Measurements from ENCODE around the gene GNPTG.

The GNPTG gene

DNA sequence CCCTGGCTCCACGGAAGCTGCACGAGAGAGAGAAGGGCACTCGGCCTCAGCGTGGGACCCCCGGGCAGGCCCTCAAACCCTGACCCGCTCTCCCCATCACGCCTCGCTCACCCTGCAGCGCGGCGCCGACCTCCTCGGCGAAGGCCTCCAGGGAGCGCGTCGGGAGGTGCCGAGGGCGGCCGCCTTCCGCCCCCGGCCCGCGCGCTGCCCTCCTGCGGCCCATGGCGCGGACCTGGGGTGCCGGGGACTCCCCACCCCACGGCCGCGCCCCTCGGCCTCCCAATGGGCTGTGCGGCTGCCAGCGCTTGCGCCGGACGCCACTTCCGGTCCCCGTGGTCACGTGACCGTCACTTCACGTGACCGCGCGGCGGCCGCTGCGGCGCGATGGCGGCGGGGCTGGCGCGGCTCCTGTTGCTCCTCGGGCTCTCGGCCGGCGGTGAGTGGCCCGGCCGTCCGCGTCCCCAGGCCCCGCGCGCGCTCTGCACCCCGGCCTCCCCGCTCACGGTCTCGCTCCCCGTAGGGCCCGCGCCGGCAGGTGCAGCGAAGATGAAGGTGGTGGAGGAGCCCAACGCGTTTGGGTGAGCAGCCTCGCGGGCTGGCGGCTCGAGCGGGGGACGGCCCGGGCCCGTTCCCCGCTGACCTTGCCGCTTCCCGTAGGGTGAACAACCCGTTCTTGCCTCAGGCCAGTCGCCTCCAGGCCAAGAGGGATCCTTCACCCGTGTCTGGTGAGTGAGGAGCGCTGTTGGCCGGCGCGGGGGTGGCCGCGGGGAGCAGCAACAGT lies at the start of gene GNPTG, which contains the start of gene TSR3:
GNPTG (plus strand) TSS at position 350 of the 781 bp plus-strand sequence; CDS start at position 385, 35 bp downstream.
TSR3 (minus strand) TSS at position 297 of the 781 bp plus-strand sequence; CDS start at position 223, 74 bp downstream.
- Histone ChIP-seq H3K4me3 (ENCODE audit: low read depth in 1 of 2, low read length in 2 of 2) (peak within 1 kb of the TSS; percentile 92 to 97), H3K27me3 (ENCODE audit: control insufficient read depth in 1 of 2, insufficient read depth in 2 of 2, low read length in 2 of 2) (no peaks in the 10 kb centered on the region), H3K9me3 (ENCODE audit: low read length) (no peaks in the 10 kb centered on the region), H3K9ac (ENCODE audit: low read length) (peak within 1 kb of the TSS; percentile 41), H3K27ac (ENCODE audit: low read depth, low read length) (peak within 1 kb of the TSS; percentile 78), H3K4me1 (ENCODE audit: insufficient read depth, low read length) (peaks cover 27% of the 10 kb centered on the region), H3K36me3 (ENCODE audit: insufficient read depth, low read length) (peaks cover 21% of the 10 kb centered on the region)

DNA sequence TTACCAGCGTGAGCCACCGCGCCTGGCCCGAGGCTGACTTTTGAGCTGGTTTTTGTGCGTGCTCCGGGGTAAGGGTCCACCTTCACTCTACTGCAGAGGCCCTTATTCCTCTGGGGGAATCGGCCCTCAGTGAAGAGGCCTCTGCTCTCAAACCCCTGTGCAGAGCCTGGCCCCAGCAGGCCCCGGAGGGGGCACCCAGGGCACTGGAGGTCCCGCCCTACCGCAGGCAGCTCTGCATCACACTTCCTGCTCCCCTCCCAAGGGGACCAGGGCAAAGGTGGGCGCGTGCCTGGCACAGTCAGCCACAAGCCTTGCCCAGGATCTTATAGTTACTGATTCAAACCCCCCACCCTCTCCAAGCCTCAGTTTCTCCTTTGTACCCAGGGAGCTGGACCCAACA lies 45.9 kb upstream of the GNPTG start:
- peaks cover 8 to 11% of the 10 kb centered on the region in 2 donors for H3K27me3 ChIP-seq (ENCODE audit: control insufficient read depth in 1 of 2, insufficient read depth in 2 of 2, low read length in 2 of 2)
- H3K4me3 ChIP-seq (ENCODE audit: low read depth in 1 of 2, low read length in 2 of 2) = no peak overlapping the region
- no peak overlapping the region for H3K27ac ChIP-seq (ENCODE audit: low read depth, low read length)
- no peaks in the 10 kb centered on the region for H3K9me3 ChIP-seq (ENCODE audit: low read length)
- H3K4me1 ChIP-seq (ENCODE audit: insufficient read depth, low read length) = peaks cover 7% of the 10 kb centered on the region
- H3K36me3 ChIP-seq (ENCODE audit: insufficient read depth, low read length) = no peaks in the 10 kb centered on the region
- no peak overlapping the region for H3K9ac ChIP-seq (ENCODE audit: low read length)

DNA sequence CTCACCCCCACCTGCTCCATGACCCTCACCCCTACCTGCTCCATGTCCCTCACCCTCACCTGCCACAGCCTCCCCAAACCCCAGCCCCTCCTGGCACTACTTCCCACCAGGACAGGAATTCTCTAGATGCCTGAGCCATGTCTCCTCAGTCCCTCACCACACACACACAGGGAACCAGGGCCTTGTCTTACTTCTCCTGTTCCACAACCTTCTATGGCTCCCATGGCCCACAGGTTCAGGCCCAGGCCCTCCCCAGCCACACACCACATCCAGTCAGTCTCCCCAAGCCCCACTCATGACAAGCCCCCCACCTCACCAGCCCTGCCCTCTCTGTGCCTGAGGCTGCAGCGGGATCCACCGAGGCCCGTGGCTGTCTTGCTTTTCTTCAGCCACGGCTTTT lies 45.4 kb upstream of the GNPTG start:
- Histone ChIP-seq H3K36me3 (ENCODE audit: insufficient read depth, low read length) (no peaks in the 10 kb centered on the region), H3K27me3 (ENCODE audit: control insufficient read depth in 1 of 2, insufficient read depth in 2 of 2, low read length in 2 of 2) (peaks cover 5 to 6% of the 10 kb centered on the region in 2 donors), H3K9ac (ENCODE audit: low read length) (no peak overlapping the region), H3K4me1 (ENCODE audit: insufficient read depth, low read length) (peaks cover 12% of the 10 kb centered on the region), H3K4me3 (ENCODE audit: low read depth in 1 of 2, low read length in 2 of 2) (no peak overlapping the region), H3K27ac (ENCODE audit: low read depth, low read length) (no peak overlapping the region), H3K9me3 (ENCODE audit: low read length) (no peaks in the 10 kb centered on the region)

DNA sequence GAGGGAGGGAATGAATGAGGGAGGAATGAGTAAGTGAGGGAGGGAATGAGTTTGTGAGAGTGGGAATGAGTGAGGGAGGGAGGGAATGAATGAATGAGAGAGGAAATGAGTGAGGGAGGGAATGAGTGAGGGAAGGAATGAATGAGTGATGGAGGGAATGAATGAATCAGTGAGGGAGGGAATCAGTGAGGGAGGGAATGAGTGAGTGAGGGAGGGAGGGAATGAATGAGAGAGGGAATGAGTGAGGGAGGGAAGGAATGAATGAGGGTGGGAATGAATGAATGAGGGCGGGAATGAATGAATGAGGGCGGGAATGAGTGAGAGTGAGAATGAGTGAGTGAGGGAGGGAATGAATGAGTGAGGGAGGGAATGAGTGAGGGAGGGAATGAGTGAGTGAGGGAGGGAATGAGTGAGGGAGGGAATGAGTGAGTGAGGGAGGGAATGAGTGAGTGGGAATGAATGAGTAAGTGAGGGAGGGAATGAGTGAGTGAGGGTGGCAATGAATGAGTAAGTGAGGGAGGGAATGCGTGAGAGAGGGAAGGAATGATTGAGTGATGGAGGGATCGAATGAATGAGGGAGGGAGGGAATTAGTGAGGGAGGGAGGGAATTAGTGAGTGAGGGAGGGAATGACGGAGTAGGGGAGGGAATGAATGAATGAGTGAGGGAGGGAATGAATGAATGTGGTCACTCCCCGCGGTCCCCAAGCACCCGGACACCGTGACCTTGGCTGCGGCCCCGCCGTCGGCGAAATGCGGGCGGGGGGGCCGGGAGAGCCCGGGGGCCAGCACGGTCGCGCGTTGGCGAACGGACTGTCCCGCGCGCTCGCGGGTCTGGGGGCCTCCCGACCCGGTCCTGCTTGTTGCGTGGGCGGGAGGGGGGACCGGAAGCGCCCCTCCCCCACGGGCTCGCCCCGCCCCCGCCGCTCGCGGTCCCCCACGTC lies 43.4 kb upstream of the GNPTG start:
- Histone ChIP-seq H3K4me1 (ENCODE audit: insufficient read depth, low read length) (peaks cover 30% of the 10 kb centered on the region), H3K9ac (ENCODE audit: low read length) (no peak overlapping the region), H3K27ac (ENCODE audit: low read depth, low read length) (peak overlapping the region; percentile 93), H3K4me3 (ENCODE audit: low read depth in 1 of 2, low read length in 2 of 2) (peak overlapping the region; percentile 24 to 47), H3K9me3 (ENCODE audit: low read length) (no peaks in the 10 kb centered on the region), H3K27me3 (ENCODE audit: control insufficient read depth in 1 of 2, insufficient read depth in 2 of 2, low read length in 2 of 2) (no peaks in the 10 kb centered on the region), H3K36me3 (ENCODE audit: insufficient read depth, low read length) (no peaks in the 10 kb centered on the region)

DNA sequence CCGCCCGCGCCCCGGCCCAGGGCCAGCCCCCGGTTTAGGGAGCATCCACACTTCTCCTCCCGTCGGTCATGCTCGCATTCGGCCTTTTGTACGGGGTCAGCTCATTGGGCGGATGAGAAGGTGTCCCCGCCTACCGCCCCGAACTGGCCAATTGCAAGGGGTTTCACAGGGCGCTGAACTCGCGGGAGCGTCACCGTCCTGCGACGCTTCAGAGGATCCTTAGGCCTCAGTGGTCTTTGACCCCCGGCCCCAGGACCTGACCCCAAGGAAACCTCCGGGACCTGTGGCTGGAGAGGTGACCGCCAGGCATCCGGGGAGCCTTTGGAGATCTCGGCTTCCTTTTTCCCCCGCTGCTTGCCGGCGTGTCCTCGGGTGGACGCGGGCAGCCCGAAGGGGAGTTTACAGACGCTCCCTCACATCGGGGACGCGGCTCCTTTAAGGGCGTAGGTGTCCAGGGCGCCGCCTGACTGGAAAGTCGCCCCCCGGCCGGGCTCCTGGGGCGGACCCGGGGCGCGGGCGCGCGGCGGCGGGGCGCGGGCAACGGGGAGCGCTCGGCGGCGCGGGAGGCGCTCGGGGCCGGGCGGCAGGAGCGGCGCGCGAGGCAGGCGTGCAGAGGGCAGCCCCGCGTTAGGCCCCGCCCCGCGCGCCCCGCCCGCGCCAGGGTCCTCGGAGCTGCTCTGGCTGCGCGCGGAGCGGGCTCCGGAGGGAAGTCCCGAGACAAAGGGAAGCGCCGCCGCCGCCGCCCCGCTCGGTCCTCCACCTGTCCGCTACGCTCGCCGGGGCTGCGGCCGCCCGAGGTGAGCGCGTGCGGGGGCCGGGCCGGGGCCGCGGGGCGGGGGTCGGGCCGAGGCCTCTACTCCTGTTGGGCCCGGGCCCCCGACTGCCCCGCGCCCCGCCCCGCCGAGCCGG lies 42.5 kb upstream of the GNPTG start, which contains the start of gene UBE2I:
UBE2I (plus strand) TSS at position 660 of the 909 bp plus-strand sequence. CDS start 4,395 bp downstream, outside the sequence.
- Histone ChIP-seq H3K4me1 (ENCODE audit: insufficient read depth, low read length) (peaks cover 30% of the 10 kb centered on the region), H3K9me3 (ENCODE audit: low read length) (no peaks in the 10 kb centered on the region), H3K27me3 (ENCODE audit: control insufficient read depth in 1 of 2, insufficient read depth in 2 of 2, low read length in 2 of 2) (no peaks in the 10 kb centered on the region), H3K9ac (ENCODE audit: low read length) (peak within 1 kb of the TSS; percentile 77), H3K27ac (ENCODE audit: low read depth, low read length) (peak within 1 kb of the TSS; percentile 93), H3K4me3 (ENCODE audit: low read depth in 1 of 2, low read length in 2 of 2) (peak within 1 kb of the TSS; percentile 68 to 99), H3K36me3 (ENCODE audit: insufficient read depth, low read length) (peaks cover 6% of the 10 kb centered on the region)

DNA sequence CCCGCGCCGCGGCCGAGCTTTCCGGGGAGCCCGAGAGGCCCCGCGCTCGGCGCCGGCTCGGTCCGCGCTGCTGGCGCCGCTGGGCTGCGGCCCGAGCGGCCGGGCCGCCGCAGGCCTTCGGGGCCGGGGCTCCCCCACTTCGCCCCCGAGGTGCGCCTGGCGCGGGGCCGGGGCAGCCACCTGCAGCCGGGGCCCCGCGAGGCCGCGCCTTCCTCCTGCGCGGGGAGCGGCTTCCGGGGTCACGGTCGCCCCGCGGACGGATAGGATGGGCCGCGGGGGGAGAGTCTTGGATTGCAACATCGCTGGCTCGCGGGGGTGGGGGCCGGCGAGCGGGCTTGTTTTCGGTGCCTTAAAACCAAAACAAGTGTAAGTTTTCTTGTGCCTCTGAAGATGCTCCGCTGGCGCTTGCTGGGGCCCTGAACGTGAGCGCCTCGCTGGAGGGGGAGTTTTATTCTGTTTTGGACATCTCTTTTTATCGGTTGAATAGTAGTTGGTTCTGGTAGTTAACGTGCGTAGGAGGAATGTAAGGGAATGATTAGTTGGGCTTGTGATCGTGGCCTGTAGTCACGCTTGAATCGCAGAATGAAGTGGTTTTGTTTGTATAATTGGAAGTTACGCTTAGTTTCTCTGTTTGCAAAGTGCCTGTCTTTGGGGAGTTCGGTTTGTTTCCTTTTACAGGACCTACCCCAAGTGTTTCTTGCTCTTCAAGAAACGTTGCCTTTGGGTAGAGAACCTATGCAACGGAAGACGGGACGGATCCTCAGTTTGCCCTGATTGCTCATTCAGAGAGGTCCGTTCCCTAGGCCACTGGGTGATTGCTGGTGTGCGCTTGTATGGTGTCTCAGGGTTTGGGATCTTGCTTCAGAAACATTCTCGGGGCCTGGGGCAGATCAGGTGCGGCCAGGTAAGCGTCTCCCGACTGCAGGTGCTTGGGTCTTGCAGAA lies 41.6 kb upstream of the GNPTG start:
- peak overlapping the region; percentile 68 for H3K27ac ChIP-seq (ENCODE audit: low read depth, low read length)
- H3K27me3 ChIP-seq (ENCODE audit: control insufficient read depth in 1 of 2, insufficient read depth in 2 of 2, low read length in 2 of 2) = no peaks in the 10 kb centered on the region
- no peaks in the 10 kb centered on the region for H3K9me3 ChIP-seq (ENCODE audit: low read length)
- H3K4me3 ChIP-seq (ENCODE audit: low read depth in 1 of 2, low read length in 2 of 2) = peak overlapping the region; percentile 68 to 99
- H3K36me3 ChIP-seq (ENCODE audit: insufficient read depth, low read length) = peaks cover 14% of the 10 kb centered on the region
- peak overlapping the region; percentile 77 for H3K9ac ChIP-seq (ENCODE audit: low read length)
- peaks cover 30% of the 10 kb centered on the region for H3K4me1 ChIP-seq (ENCODE audit: insufficient read depth, low read length)

DNA sequence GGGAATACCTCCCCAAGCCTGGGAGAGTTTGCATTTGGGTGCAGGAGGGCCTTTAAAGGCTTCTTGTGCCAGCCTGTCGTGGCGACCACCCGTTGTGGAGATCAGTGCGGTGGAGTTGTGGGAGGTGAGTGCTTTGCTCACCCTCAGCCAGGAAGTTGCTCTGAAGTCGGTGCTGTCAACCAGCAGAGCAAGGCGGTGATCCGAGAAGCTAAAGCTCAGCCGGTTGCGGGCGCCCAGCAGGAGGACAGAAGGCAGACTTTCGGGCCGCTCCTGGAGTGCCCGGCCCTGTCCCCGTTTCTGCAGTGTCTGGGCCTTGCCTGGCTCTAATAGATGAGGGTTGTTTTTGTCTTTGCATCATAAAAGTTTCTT lies 40.9 kb upstream of the GNPTG start:
- Histone ChIP-seq H3K9ac (ENCODE audit: low read length) (peak overlapping the region; percentile 77), H3K27ac (ENCODE audit: low read depth, low read length) (peak overlapping the region; percentile 68), H3K27me3 (ENCODE audit: control insufficient read depth in 1 of 2, insufficient read depth in 2 of 2, low read length in 2 of 2) (no peaks in the 10 kb centered on the region), H3K4me1 (ENCODE audit: insufficient read depth, low read length) (peaks cover 30% of the 10 kb centered on the region), H3K36me3 (ENCODE audit: insufficient read depth, low read length) (peaks cover 21% of the 10 kb centered on the region), H3K4me3 (ENCODE audit: low read depth in 1 of 2, low read length in 2 of 2) (peak overlapping the region; percentile 68 to 99), H3K9me3 (ENCODE audit: low read length) (no peaks in the 10 kb centered on the region)

DNA sequence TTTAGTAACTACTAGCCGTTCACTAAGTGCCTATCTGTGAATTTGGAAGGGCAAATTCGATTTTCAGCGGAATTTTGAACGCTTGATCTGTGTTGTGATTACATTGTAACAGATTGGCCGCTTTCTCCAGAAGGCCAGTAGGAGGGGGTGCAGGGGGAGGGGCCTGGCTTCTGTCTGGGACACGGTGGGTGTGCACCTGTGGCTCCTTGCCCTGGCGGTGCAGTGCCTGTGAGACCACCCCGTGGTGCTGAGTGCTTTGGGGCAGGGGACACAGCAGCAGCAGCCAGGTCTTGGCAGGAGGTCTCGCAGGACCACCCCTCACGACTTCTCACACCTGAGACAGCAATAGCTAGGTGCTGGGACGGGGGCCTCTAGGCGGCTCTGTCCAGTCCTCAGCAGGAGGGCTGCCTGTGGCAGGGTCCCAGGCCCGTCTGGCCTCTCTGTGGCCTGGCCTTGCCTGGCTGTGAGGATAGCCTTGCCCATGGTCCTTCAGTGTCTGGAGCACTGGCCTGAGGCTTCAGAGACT lies 40.5 kb upstream of the GNPTG start:
- Histone ChIP-seq H3K36me3 (ENCODE audit: insufficient read depth, low read length) (peaks cover 25% of the 10 kb centered on the region), H3K27ac (ENCODE audit: low read depth, low read length) (peak overlapping the region; percentile 68), H3K27me3 (ENCODE audit: control insufficient read depth in 1 of 2, insufficient read depth in 2 of 2, low read length in 2 of 2) (no peaks in the 10 kb centered on the region), H3K9me3 (ENCODE audit: low read length) (no peaks in the 10 kb centered on the region), H3K9ac (ENCODE audit: low read length) (peak overlapping the region; percentile 77), H3K4me1 (ENCODE audit: insufficient read depth, low read length) (peaks cover 30% of the 10 kb centered on the region), H3K4me3 (ENCODE audit: low read depth in 1 of 2, low read length in 2 of 2) (peak overlapping the region; percentile 68 to 99)

DNA sequence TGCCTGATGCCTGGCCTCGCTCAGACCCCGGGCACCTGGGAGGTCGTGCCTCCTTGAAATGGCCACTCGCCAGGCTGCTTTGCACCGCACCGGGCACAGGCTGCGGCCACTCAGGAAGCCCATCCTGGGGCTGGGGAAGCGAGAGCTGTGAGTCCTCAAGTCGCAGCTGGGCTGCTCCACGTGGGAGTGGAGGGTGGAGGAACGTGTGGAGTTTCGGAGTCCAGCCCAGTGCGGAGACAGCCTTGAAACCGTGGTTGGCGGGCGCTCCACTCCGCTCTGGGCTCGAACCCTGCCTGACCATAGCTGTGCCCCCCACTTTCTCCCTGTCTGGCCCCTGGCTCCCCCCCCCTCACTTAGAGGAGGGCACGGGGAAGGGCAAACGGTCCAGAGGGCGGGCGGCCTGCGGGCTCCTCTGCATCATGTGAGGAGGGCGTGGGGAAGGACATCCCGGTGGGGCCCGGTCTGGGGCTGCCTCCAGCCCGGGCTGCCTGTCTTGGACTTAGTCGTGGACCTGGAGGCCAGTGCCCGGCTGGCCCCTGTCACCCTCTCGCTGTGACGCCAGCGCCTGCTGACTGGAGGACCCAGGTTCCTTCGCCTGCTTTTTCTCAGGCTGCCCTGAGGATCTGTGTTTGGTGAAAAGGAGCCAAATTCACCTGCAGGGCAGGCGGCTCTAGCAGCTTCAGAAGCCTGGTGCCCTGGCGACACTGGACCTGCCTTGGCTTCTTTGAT lies 39.8 kb upstream of the GNPTG start:
- Histone ChIP-seq H3K27me3 (ENCODE audit: control insufficient read depth in 1 of 2, insufficient read depth in 2 of 2, low read length in 2 of 2) (no peaks in the 10 kb centered on the region), H3K27ac (ENCODE audit: low read depth, low read length) (peak overlapping the region; percentile 68), H3K36me3 (ENCODE audit: insufficient read depth, low read length) (peaks cover 32% of the 10 kb centered on the region), H3K9me3 (ENCODE audit: low read length) (no peaks in the 10 kb centered on the region), H3K4me1 (ENCODE audit: insufficient read depth, low read length) (peaks cover 30% of the 10 kb centered on the region), H3K9ac (ENCODE audit: low read length) (peak overlapping the region; percentile 77), H3K4me3 (ENCODE audit: low read depth in 1 of 2, low read length in 2 of 2) (peak overlapping the region; percentile 9 to 99)
